ENCODE measurements around the gene IPO8.

The IPO8 gene

GRCh38 chr12:30695199-30696102 lies at the start of gene IPO8:
IPO8 (minus strand) TSS chr12:30695869; CDS start chr12:30695647, 222 bp downstream.
- no peak for FAIRE-seq

GRCh38 chr12:30744321-30744720 lies 48.7 kb upstream of the IPO8 start:
- no peak for FAIRE-seq

- no peak for FAIRE-seq
Observed at GRCh38 chr12:30740274-30740673, 44.6 kb upstream of the IPO8 start.

- FAIRE-seq: no peak
Observed at GRCh38 chr12:30739020-30739419, 43.4 kb upstream of the IPO8 start.

DNA sequence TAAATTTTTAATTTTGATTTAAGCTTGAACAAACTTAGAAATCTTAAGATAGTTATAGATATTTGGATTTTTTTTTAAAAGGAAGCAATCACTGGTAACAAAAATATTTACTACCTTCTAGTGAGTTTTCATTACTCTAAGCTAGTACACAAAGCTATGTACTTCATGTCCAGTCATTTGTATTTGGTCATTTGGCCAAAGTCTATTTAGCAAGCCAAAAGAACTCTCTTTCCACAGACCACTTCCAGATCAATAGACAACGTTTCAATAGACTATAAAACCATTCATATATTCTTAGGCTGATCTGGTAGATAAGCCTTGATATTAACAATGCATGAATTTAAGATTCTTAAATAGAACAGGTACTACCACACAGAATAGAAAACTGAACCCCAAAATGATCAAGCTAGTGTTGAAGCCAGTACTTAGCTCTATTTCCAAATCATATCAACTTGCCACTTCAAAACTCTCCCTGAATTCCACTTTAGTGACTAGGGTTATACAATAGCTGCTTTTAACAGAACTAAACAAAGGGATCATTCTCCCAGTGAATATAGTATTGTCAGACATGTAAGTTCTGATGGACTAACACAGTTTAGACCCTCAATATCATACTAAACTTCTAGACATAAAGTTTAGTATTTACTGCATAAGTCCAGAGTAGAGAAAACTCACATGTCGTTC lies 37.4 kb upstream of the IPO8 start:
- FAIRE-seq: no peak

DNA sequence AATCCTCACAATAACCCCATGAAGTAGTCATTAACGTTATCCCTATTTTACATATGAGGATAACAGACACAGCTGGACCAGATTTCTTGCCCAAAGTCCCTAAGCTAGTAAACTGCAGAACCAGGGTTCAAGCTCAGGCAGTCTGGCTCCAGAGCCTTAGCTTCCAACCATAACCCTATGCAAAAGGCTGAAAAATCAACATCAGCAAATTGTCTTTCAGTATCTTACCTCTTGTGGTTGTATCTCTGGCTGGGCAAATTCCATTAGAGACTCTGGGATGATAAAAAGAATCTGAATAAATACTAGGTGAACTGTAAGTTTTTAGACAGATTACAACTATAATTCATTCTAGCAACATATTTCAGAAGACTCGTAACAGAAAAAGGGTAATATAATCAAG lies 34.3 kb upstream of the IPO8 start:
- FAIRE-seq: no peak

DNA sequence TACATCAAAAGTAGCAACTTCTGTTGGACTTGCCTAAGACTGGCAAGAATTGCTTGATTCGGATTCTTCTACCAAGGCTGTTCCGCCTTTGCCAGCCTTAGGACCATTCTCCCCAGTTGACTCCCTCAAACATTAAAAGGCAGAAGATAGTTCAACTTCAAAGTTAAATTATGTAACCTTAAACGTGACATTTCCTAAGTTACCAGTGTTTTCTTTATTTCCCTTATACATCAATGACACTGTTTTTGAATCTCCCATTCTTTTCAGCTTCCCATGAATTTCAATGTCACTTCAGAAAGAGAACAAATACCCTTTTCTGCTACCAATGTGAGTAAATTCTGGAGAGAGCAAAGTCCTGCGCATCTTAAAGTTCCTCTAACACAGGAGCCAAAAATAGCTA lies 33.9 kb upstream of the IPO8 start:
- FAIRE-seq: no peak

GRCh38 chr12:30726647-30727046 lies 31.0 kb upstream of the IPO8 start:
- no peak for FAIRE-seq

GRCh38 chr12:30725739-30726138 lies 30.1 kb upstream of the IPO8 start:
- peak; percentile 60 for FAIRE-seq

DNA sequence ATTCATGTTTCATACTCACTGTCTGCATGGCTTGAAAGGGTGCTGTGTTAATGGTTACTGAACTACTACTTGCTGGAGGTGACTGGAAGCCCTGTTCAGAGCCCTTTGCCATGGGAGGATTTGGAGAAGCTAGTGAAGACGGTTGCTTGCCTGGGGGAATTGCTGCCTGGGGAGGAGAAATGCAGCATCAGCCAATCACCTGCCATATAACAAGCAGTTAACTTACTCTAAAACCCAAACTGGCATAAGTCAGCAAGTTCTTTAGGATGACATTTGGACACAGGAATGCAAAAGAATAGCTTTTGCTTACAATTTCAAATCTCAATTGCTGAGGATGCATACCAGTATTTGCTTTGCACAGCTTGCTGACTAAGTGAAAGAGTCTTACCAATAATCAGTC lies 23.4 kb upstream of the IPO8 start:
- FAIRE-seq: no peak

GRCh38 chr12:30707613-30708342 lies 12.1 kb upstream of the IPO8 start:
- FAIRE-seq: no peak

- no peak for FAIRE-seq
Observed at GRCh38 chr12:30706476-30706875, 10.8 kb upstream of the IPO8 start.

DNA sequence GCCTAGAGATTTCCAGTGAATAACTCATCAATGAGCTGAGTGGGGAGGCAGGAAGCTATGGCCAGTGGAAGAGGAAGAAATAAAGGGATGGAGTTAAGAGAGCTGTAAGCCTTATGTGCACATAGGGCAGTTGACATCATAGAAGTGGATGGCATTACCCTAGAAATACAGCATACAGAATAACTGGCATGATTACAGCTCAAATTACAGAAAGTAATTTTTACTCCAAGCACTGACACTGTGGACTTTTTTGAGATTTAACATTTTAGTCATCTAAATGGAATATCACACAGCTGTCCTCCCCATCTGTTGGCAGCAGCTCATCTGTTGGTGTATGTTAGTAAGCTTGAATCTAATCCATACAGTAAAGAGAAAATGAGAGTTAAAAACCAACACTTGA lies 5.4 kb upstream of the IPO8 start:
- no peak for FAIRE-seq

DNA sequence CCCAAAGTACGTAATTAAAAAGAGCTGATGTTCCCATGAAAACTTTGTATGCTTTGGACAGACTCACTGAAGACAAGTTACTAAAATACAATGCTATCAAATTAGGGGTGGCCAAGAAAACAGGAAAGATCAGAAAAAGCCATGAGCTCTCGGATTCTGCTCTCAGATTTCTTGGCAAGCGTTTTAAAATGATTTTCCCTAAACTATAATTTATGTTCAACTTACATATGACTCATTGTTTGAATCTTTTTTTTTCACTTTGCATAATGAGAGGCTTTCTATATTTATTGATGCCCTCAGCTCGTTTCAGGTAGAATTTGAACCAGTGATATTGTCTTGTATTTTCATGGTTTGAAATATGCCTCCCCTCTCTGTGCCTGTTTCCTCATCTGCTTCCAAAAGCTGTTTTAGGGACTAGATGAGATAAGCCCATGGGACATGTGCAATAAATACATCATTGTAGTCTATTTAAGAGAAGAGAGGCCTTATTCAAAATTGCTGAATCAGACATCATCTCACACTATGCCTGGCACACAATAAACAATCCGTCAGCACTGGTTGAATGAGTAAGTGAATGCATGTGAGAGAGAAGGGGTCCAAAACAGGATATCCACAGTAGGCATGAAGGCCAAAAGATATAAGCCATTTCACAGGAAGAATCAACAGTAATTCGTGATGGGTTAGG lies 4.7 kb upstream of the IPO8 start:
- no peak for FAIRE-seq

- FAIRE-seq: no peak
Observed at GRCh38 chr12:30698346-30698745, 2.7 kb upstream of the IPO8 start.

DNA sequence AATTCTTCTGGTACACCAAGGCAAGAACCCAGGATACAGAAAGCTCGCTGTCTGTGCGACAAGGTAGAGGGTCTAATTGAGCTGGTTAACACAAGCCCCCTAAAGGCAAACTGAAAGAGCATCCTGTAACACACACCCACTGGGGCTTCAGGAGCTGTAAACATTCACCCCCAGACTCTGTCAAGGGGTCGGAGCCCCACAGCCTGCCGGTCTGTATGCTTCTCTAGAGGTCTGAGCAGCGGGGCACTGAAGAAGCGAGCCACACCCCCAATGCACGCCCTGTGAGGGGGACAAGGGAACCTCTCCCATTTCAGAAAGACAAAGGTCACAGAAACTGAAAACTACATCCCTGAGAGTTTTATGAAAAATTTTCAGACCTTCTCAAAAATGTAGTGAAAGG lies 1.3 kb upstream of the IPO8 start:
- no peak for FAIRE-seq

GRCh38 chr12:30696486-30696885 lies 817 bp upstream of the IPO8 start:
- no peak for FAIRE-seq

DNA sequence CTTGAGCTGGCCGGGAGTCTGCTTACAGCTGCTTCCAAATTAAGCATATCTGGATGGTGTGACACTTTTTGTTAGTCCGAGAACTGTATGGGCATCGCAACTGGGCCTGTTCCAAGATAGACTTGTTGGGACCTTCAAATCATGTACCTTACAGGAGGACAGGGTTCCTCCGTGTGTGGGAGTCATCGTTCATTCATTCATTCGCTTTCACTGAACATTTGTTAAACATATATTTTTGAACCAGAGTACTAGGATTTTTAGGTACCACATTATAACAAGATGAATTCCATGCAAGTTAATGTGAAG lies 387 bp upstream of the IPO8 start:
- FAIRE-seq: no peak

DNA sequence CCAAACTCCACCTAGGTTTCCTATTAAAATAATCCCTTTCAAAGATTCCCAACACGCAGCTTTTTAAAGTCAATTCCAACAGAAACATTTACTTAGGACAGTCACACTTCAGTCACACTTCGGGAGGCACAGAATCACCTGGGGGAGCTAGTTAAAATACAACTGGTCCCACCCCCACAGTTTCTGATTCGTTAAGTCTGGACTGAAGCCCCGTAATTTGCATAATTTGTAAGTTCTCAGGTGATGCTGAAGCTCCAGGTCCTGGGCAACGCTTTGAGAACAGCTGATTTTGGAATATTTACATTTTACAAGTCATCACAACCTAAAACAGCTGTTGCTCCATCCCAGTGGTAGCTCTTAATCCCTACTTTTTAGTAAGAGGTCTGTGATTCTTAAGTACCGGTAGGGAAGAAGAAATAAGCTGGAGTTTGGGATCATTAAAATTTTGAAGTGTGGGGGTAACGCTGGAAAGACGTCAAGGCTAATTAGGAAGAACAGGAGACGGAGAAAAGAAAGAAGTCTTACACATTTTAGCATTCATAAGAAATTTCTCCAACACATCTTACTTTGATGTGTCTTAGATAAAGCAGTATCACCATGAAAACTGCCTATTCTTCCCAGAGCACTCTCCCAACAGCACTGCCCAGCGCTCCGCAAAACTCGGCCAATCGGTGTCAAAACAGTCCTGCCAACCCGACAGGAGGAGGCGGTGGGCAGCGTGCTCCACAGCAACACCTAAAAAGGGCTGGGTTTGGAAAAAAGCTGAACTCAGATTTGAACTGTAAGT lies 1.1 kb downstream of the IPO8 start:
- peak; percentile 27 for FAIRE-seq

- FAIRE-seq: no peak
Observed at GRCh38 chr12:30692470-30692869, 3.2 kb downstream of the IPO8 start.

DNA sequence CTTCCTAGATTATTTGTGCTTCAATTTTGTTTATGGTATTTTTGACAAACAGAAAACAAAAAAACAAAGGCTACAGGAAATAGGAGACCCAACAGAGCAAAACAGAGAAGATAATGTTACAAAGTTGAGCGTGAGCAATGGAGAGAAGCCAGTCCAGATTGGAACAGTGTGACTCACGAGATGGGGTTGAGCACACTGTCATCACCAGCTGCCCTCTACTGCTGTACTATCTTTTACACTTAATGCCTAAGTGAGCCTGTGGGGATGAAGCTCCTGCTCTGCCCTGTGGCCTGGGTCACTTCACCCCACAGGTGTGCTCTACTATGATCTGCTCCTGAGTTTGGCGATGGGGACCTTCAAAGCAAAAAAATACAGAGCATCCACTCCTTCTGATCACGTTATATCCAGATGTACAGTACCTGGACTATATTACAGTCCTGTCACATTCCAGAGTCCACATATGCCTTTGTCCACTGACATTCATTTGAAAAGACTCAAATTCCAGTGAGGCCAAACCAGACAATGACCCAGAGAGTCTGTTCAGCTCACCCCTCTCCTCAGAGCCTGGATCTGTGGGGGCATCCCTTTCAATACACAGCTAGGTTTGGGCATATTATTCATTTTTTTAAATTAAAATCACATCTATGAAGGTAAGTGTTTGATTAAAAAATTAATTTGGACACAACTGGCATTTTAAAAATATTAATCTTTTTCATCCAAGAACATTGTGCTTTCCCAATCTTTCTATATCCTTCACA lies 4.4 kb downstream of the IPO8 start:
- FAIRE-seq: peak; percentile 78
